Activated CD8-positive, alpha-beta T cell treated with anti-CD3 and anti-CD28 coated beads, Interleukin-2, amount 10 ng/mL, durations not matched to agents 7 days and 5 days (primary cell): ENCODE measurements around the gene CSMD2. TPM values are rescaled to one million over a fixed set of nuclear protein-coding genes. Genes with fewer than 3 reads are reported as not detected.

ENCODE experiments used
- ATAC-seq: fragments of 150-1000 bp; cut with Tn5 transposase; one replicate; pipeline ENCODE4 v1.10.0; 2021; ENCODE audit warnings: moderate library complexity
- CTCF ChIA-PET: fragments of 350-600 bp; sonication (Branson Sonifier 250); formaldehyde crosslinking; loops from one replicate; lab custom pipeline; 2021; ENCODE audit warnings: antibody characterized with exemption; lab: Charles Lee
- POLR2A ChIA-PET: fragments of 350-600 bp; sonication (Branson Sonifier 250); formaldehyde crosslinking; loops from one replicate; lab custom pipeline; 2021; ENCODE audit warnings: antibody characterized with exemption; lab: Charles Lee
- DNase-seq: peaks from one replicate; pipeline ENCODE4 v3.0.0-alpha.2; 2020
- H3K27ac Mint-ChIP-seq: one replicate; pipeline ENCODE4 v1.8.0; 2021; ENCODE audit warnings: mild to moderate bottlenecking, mixed read lengths
- H3K27me3 Mint-ChIP-seq: one replicate; pipeline ENCODE4 v1.8.0; 2021; ENCODE audit warnings: low read depth, mixed read lengths
- H3K36me3 Mint-ChIP-seq: one replicate; pipeline ENCODE4 v1.8.0; 2021; ENCODE audit warnings: low read depth, mixed read lengths
- H3K4me1 Mint-ChIP-seq: one replicate; pipeline ENCODE4 v1.8.0; 2021; ENCODE audit warnings: low read depth, mixed read lengths
- H3K4me3 Mint-ChIP-seq: one replicate; pipeline ENCODE4 v1.8.0; 2021; ENCODE audit warnings: mild to moderate bottlenecking, mixed read lengths
- H3K9me3 Mint-ChIP-seq: one replicate; pipeline ENCODE4 v1.8.0; 2022; ENCODE audit warnings: mixed read lengths; ENCODE audit not compliant: insufficient read depth
- total RNA-seq, 2 experiments: library from RNA; stranded (reverse); gene quantifications; one replicate each; pipeline ENCODE4 v1.2.3, GENCODE V29; 2021

Gene CSMD2
- total RNA-seq, 2 experiments from 2014 or later, result not detected

GRCh38 chr1:33921281-33921680 is 243.7 kb downstream of the CSMD2 start:
- ChIA-PET CTCF (no interaction called here), POLR2A (no interaction called here)
- Mint-ChIP-seq H3K4me1 (no peaks in the 10 kb centered on the region), H3K36me3 (no peaks in the 10 kb centered on the region), H3K27me3 (no peaks in the 10 kb centered on the region), H3K27ac (no peak overlapping the region), H3K4me3 (no peak overlapping the region), H3K9me3 (no peaks in the 10 kb centered on the region)
- DNase-seq (no peak), ATAC-seq (no peak)

GRCh38 chr1:33918368-33918767 is 246.7 kb downstream of the CSMD2 start:
- ChIA-PET CTCF (no interaction called here), POLR2A (no interaction called here)
- Mint-ChIP-seq H3K4me3 (no peak overlapping the region), H3K27ac (no peak overlapping the region), H3K27me3 (no peaks in the 10 kb centered on the region), H3K4me1 (no peaks in the 10 kb centered on the region), H3K9me3 (no peaks in the 10 kb centered on the region), H3K36me3 (no peaks in the 10 kb centered on the region)
- no peak for ATAC-seq
- DNase-seq, result no peak

GRCh38 chr1:33916786-33917185 is 248.2 kb downstream of the CSMD2 start:
- Mint-ChIP-seq H3K27ac (no peak overlapping the region), H3K9me3 (no peaks in the 10 kb centered on the region), H3K4me3 (no peak overlapping the region), H3K27me3 (no peaks in the 10 kb centered on the region), H3K4me1 (no peaks in the 10 kb centered on the region), H3K36me3 (no peaks in the 10 kb centered on the region)
- POLR2A ChIA-PET, result no interaction called here
- ATAC-seq (no peak), DNase-seq (no peak)
- CTCF ChIA-PET, result no interaction called here

- no peaks in the 10 kb centered on the region for H3K9me3 Mint-ChIP-seq
- DNase-seq, result no peak
- no peak for ATAC-seq
- ChIA-PET CTCF (no interaction called here), POLR2A (no interaction called here)
- H3K4me1 Mint-ChIP-seq, result no peaks in the 10 kb centered on the region
- no peaks in the 10 kb centered on the region for H3K36me3 Mint-ChIP-seq
- H3K4me3 Mint-ChIP-seq, result no peak overlapping the region
- H3K27ac Mint-ChIP-seq, result no peak overlapping the region
- H3K27me3 Mint-ChIP-seq, result no peaks in the 10 kb centered on the region
Measured at GRCh38 chr1:33914531-33914930, 250.5 kb downstream of the CSMD2 start.

GRCh38 chr1:33908324-33908956 is 256.6 kb downstream of the CSMD2 start:
- Mint-ChIP-seq H3K36me3 (no peaks in the 10 kb centered on the region), H3K4me1 (no peaks in the 10 kb centered on the region), H3K4me3 (no peak overlapping the region), H3K27ac (no peak overlapping the region), H3K9me3 (no peaks in the 10 kb centered on the region), H3K27me3 (peaks cover 4% of the 10 kb centered on the region)
- DNase-seq (no peak), ATAC-seq (no peak)
- CTCF ChIA-PET, result no interaction called here
- POLR2A ChIA-PET, result no interaction called here

- POLR2A ChIA-PET, result no interaction called here
- DNase-seq (no peak), ATAC-seq (no peak)
- H3K4me3 Mint-ChIP-seq, result no peak overlapping the region
- H3K9me3 Mint-ChIP-seq, result no peaks in the 10 kb centered on the region
- H3K27ac Mint-ChIP-seq, result no peak overlapping the region
- H3K36me3 Mint-ChIP-seq, result no peaks in the 10 kb centered on the region
- CTCF ChIA-PET, result no interaction called here
- no peaks in the 10 kb centered on the region for H3K4me1 Mint-ChIP-seq
- H3K27me3 Mint-ChIP-seq, result peaks cover 6% of the 10 kb centered on the region
Measured at GRCh38 chr1:33906156-33906555, 258.9 kb downstream of the CSMD2 start.

- Mint-ChIP-seq H3K36me3 (no peaks in the 10 kb centered on the region), H3K27me3 (peaks cover 9% of the 10 kb centered on the region), H3K4me3 (no peak overlapping the region), H3K27ac (no peak overlapping the region), H3K4me1 (no peaks in the 10 kb centered on the region), H3K9me3 (no peaks in the 10 kb centered on the region)
- POLR2A ChIA-PET, result no interaction called here
- CTCF ChIA-PET, result no interaction called here
- no peak for DNase-seq
- ATAC-seq, result no peak
Measured at GRCh38 chr1:33905241-33905640, 259.8 kb downstream of the CSMD2 start.

GRCh38 chr1:33903210-33903589 is 261.8 kb downstream of the CSMD2 start:
- Mint-ChIP-seq H3K27ac (no peak overlapping the region), H3K9me3 (no peaks in the 10 kb centered on the region), H3K36me3 (no peaks in the 10 kb centered on the region), H3K4me3 (no peak overlapping the region), H3K27me3 (peaks cover 9% of the 10 kb centered on the region), H3K4me1 (no peaks in the 10 kb centered on the region)
- ATAC-seq (no peak), DNase-seq (no peak)
- CTCF ChIA-PET, result no interaction called here
- POLR2A ChIA-PET, result no interaction called here

- no peaks in the 10 kb centered on the region for H3K9me3 Mint-ChIP-seq
- CTCF ChIA-PET, result no interaction called here
Measured at GRCh38 chr1:33902486-33903209, 262.4 kb downstream of the CSMD2 start.

GRCh38 chr1:33899746-33900145 is 265.3 kb downstream of the CSMD2 start:
- CTCF ChIA-PET, result no interaction called here
- H3K36me3 Mint-ChIP-seq, result no peaks in the 10 kb centered on the region

More at GRCh38 chr1:33902486-33903209, 262.4 kb downstream of the CSMD2 start:
- no peak for DNase-seq
- H3K36me3 Mint-ChIP-seq, result no peaks in the 10 kb centered on the region
- POLR2A ChIA-PET, result no interaction called here
- no peak for ATAC-seq
- no peak overlapping the region for H3K27ac Mint-ChIP-seq
- H3K4me1 Mint-ChIP-seq, result no peaks in the 10 kb centered on the region
- no peak overlapping the region for H3K4me3 Mint-ChIP-seq
- peaks cover 9% of the 10 kb centered on the region for H3K27me3 Mint-ChIP-seq

GRCh38 chr1:33898881-33899280 is 266.1 kb downstream of the CSMD2 start:
- Mint-ChIP-seq H3K27me3 (peaks cover 5% of the 10 kb centered on the region), H3K36me3 (no peaks in the 10 kb centered on the region), H3K4me1 (no peaks in the 10 kb centered on the region), H3K9me3 (no peaks in the 10 kb centered on the region), H3K4me3 (no peak overlapping the region), H3K27ac (no peak overlapping the region)
- POLR2A ChIA-PET, result no interaction called here
- no peak for DNase-seq
- no peak for ATAC-seq
- CTCF ChIA-PET, result no interaction called here

More at GRCh38 chr1:33899746-33900145, 265.3 kb downstream of the CSMD2 start:
- Mint-ChIP-seq H3K27ac (no peak overlapping the region), H3K27me3 (peaks cover 9% of the 10 kb centered on the region), H3K9me3 (no peaks in the 10 kb centered on the region), H3K4me3 (no peak overlapping the region), H3K4me1 (no peaks in the 10 kb centered on the region)
- no peak for ATAC-seq
- DNase-seq, result no peak
- POLR2A ChIA-PET, result no interaction called here

- ChIA-PET CTCF (no interaction called here), POLR2A (no interaction called here)
- ATAC-seq (no peak), DNase-seq (no peak)
- no peak overlapping the region for H3K27ac Mint-ChIP-seq
- H3K27me3 Mint-ChIP-seq, result peaks cover 4% of the 10 kb centered on the region
- no peaks in the 10 kb centered on the region for H3K4me1 Mint-ChIP-seq
- H3K4me3 Mint-ChIP-seq, result no peak overlapping the region
- H3K9me3 Mint-ChIP-seq, result no peaks in the 10 kb centered on the region
- no peaks in the 10 kb centered on the region for H3K36me3 Mint-ChIP-seq
Measured at GRCh38 chr1:33898406-33898805, 266.6 kb downstream of the CSMD2 start.
